H1 (cell line): Measurements from ENCODE around the gene CUBN. TPM values are rescaled to one million over a fixed set of nuclear protein-coding genes. Genes with fewer than 3 reads are reported as not detected.

Source experiments
- ASH2L ChIP-seq: fragments of 200-600, 300-600 bp; sonication (generic); IDR thresholded peaks from one replicate; pipeline ENCODE4 v1.7.1; 2017; ENCODE audit warnings: low read length
- CREB1 ChIP-seq: IDR thresholded peaks from 2 replicates; pipeline ENCODE4 v1.6.1; 2012; ENCODE audit warnings: inconsistent platforms
- SIX5 ChIP-seq: IDR thresholded peaks from 2 replicates; pipeline ENCODE4 v1.6.1; 2011; ENCODE audit warnings: mild to moderate bottlenecking, low read depth, low read length
- TEAD4 ChIP-seq: IDR thresholded peaks from 2 replicates; pipeline ENCODE4 v1.6.1; 2012; ENCODE audit warnings: low read depth, low read length, inconsistent platforms, mixed read lengths
- polyA plus RNA-seq, 7 experiments: library from polyadenylated mRNA; depleted of rRNA in 3 of 7; stranded (reverse) in 5 of 7; unstranded in 2 of 7; fragments of >200 nt in 5 of 7; fragments of 200-250 nt in 2 of 7; gene quantifications; 1 replicate in 5 of 7; 2 replicates in 1 of 7; 4 replicates in 1 of 7; pipeline versions ENCODE4 v1.2.1 to v1.2.3, GENCODE V29; 2011 to 2013; ENCODE audit warnings: missing spikeins in 2 of 7, mixed read lengths in 2 of 7
- total RNA-seq: library from RNA; stranded (reverse); fragmentation: NEBNext Ultra II Directional; extraction: Animal tissue kit (Norgen Biotek cat#: 25700); gene quantifications from 2 replicates; pipeline ENCODE4 v1.2.1, GENCODE V29; 2021
- TF ChIP-seq, protein P1 (sequence below): IDR thresholded peaks from 2 replicates; pipeline ENCODE4 v1.6.1; 2011; ENCODE audit warnings: low read length, improper control_type of control experiment
- TF ChIP-seq, protein P2 (sequence below), 3 experiments: IDR thresholded peaks; 1 replicate in 2 of 3; 2 replicates in 1 of 3; pipeline versions ENCODE4 v1.5.1 to v1.6.1; 2011; ENCODE audit warnings: low read length in 3 of 3, mild to moderate bottlenecking in 3 of 3, inconsistent platforms in 2 of 3, low read depth in 1 of 3, moderate library complexity in 1 of 3; ENCODE audit not compliant: insufficient read depth in 1 of 3; ENCODE audit errors: control extremely low read depth in 1 of 3

Gene CUBN
- total and polyA plus RNA-seq, 2 of the 8 experiments (the other 6 are each of a cell fraction or from before 2014, with no cell fraction given): 0.04 to 0.08 TPM

DNA sequence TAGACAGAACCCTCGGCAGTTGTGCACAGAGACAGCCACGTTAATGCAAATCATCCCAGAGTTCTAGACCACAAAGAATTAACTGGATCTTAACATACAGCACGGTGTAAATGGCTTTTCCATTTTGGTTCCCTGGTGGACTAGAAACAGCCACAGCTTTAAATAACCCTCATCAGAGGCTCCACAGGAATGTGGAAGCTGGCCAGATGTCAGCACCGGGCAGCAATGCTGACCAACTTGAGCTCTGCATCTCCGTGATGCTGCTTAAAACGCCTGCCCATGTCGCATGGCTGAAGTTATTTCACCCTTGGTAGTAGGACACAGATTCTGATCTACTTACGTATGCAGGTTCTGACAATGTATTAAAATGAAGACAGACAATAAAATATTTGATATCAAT lies 336.9 kb downstream of the CUBN start (continued):
- TF ChIP-seq ASH2L: no peak
- TF ChIP-seq, protein P1, sequence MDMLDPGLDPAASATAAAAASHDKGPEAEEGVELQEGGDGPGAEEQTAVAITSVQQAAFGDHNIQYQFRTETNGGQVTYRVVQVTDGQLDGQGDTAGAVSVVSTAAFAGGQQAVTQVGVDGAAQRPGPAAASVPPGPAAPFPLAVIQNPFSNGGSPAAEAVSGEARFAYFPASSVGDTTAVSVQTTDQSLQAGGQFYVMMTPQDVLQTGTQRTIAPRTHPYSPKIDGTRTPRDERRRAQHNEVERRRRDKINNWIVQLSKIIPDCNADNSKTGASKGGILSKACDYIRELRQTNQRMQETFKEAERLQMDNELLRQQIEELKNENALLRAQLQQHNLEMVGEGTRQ: no peak
- TF ChIP-seq, protein P2, sequence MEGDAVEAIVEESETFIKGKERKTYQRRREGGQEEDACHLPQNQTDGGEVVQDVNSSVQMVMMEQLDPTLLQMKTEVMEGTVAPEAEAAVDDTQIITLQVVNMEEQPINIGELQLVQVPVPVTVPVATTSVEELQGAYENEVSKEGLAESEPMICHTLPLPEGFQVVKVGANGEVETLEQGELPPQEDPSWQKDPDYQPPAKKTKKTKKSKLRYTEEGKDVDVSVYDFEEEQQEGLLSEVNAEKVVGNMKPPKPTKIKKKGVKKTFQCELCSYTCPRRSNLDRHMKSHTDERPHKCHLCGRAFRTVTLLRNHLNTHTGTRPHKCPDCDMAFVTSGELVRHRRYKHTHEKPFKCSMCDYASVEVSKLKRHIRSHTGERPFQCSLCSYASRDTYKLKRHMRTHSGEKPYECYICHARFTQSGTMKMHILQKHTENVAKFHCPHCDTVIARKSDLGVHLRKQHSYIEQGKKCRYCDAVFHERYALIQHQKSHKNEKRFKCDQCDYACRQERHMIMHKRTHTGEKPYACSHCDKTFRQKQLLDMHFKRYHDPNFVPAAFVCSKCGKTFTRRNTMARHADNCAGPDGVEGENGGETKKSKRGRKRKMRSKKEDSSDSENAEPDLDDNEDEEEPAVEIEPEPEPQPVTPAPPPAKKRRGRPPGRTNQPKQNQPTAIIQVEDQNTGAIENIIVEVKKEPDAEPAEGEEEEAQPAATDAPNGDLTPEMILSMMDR (IDR thresholded peaks at IDR 0.05; ENCODE audit: control extremely low read depth in 1 of 3, insufficient read depth in 1 of 3, low read depth in 1 of 3, low read length in 3 of 3): no peak
- TF ChIP-seq SIX5: no peak
- TF ChIP-seq CREB1: no peak
- no peak for TF ChIP-seq TEAD4
